IMR-90 (cell line): Measurements from ENCODE around the gene RRP9. TPM values are rescaled to one million over a fixed set of nuclear protein-coding genes. Genes with fewer than 3 reads are reported as not detected.

ENCODE experiments used
- ATAC-seq: fragments of 200-7000 bp; cut with Tn5 transposase; 2 replicates; pipeline ENCODE4 v1.9.1; 2020; ENCODE audit warnings: low read depth, mild to moderate bottlenecking, moderate library complexity
- BruUV-seq: library from RNA; stranded (reverse); fragments of 400-500 nt; replicated peaks from 2 replicates; lab custom pipeline; 2021; lab: Mats Ljungman, UMichigan
- CTCF ChIA-PET: fragments of 300-600 bp; formaldehyde crosslinking; extraction: SDS; loops from one replicate; lab custom pipeline; 2021; ENCODE audit warnings: antibody characterized with exemption; lab: Yijun Ruan, JAX
- POLR2A ChIA-PET: fragments of 300-600 bp; sonication (Branson Sonifier 250); formaldehyde crosslinking; loops from one replicate; lab custom pipeline; 2022; ENCODE audit warnings: antibody characterized with exemption; ENCODE audit not compliant: unreplicated experiment; lab: Charles Lee
- DNase-seq: peaks from one replicate; pipeline ENCODE4 v3.0.0; 2013
- H2AFZ ChIP-seq: replicated peaks from 2 replicates; pipeline ENCODE3; 2013; ENCODE audit warnings: low read length, mild to moderate bottlenecking; ENCODE audit not compliant: poor library complexity
- H2AK5ac ChIP-seq: 2 replicates; pipeline ENCODE4 v1.6.1; 2013; ENCODE audit warnings: low read depth, low read length, inconsistent platforms
- H2AK9ac ChIP-seq: replicated peaks from 2 replicates; pipeline ENCODE3; 2013; ENCODE audit warnings: mild to moderate bottlenecking, low read depth, low read length, moderate library complexity; ENCODE audit not compliant: poor library complexity
- H2BK120ac ChIP-seq: 2 replicates; pipeline ENCODE4 v1.6.1; 2013; ENCODE audit warnings: low read depth, low read length, inconsistent platforms
- H2BK15ac ChIP-seq: 3 replicates; pipeline ENCODE4 v1.6.1; 2013; ENCODE audit warnings: low read depth, low read length, inconsistent platforms
- H2BK20ac ChIP-seq: 2 replicates; pipeline ENCODE4 v1.6.1; 2013; ENCODE audit warnings: low read depth, mild to moderate bottlenecking, inconsistent platforms, low read length, moderate library complexity
- H2BK5ac ChIP-seq: 2 replicates; pipeline ENCODE4 v1.6.1; 2013; ENCODE audit warnings: mild to moderate bottlenecking, low read depth, low read length, inconsistent platforms; ENCODE audit not compliant: poor library complexity, severe bottlenecking
- H3K14ac ChIP-seq: replicated peaks from 2 replicates; pipeline ENCODE4 v1.6.1; 2013; ENCODE audit warnings: low read depth, low read length, inconsistent platforms
- H3K18ac ChIP-seq: 2 replicates; pipeline ENCODE4 v1.6.1; 2013; ENCODE audit warnings: low read depth, low read length, control low read depth
- H3K23ac ChIP-seq: 2 replicates; pipeline ENCODE4 v1.6.1; 2013; ENCODE audit warnings: low read depth, low read length, inconsistent platforms
- H3K27ac ChIP-seq: 2 replicates; pipeline ENCODE4 v1.5.1; 2013; ENCODE audit warnings: mild to moderate bottlenecking, control low read depth, low read length; ENCODE audit not compliant: insufficient read depth
- H3K27me3 ChIP-seq: 2 replicates; pipeline ENCODE4 v1.6.1; 2013; ENCODE audit warnings: low read length; ENCODE audit not compliant: control insufficient read depth, insufficient read depth
- H3K36me3 ChIP-seq: 2 replicates; pipeline ENCODE4 v1.6.1; 2013; ENCODE audit warnings: low read length, mixed read lengths; ENCODE audit not compliant: control insufficient read depth, insufficient read depth
- H3K4ac ChIP-seq: 2 replicates; pipeline ENCODE4 v1.6.1; 2013; ENCODE audit warnings: low read depth, low read length, inconsistent platforms
- H3K4me1 ChIP-seq: 2 replicates; pipeline ENCODE4 v1.6.1; 2013; ENCODE audit warnings: low read length, mixed read lengths; ENCODE audit not compliant: control insufficient read depth, insufficient read depth
- H3K4me2 ChIP-seq: 2 replicates; pipeline ENCODE4 v1.6.1; 2013; ENCODE audit warnings: low read depth, mild to moderate bottlenecking, control low read depth, low read length, moderate library complexity
- H3K4me3 ChIP-seq: 2 replicates; pipeline ENCODE4 v1.5.1; 2013; ENCODE audit warnings: low read depth, mild to moderate bottlenecking, control low read depth, low read length, moderate library complexity; ENCODE audit not compliant: insufficient read depth
- H3K56ac ChIP-seq: 2 replicates; pipeline ENCODE4 v1.6.1; 2013; ENCODE audit warnings: low read length, inconsistent platforms; ENCODE audit not compliant: insufficient read depth; ENCODE audit errors: extremely low read depth
- H3K79me1 ChIP-seq, 2 experiments: 2 replicates each; pipeline ENCODE4 v1.6.1; 2013; ENCODE audit warnings: low read length in 2 of 2, inconsistent platforms in 1 of 2, low read depth in 1 of 2
- H3K9ac ChIP-seq: 2 replicates; pipeline ENCODE4 v1.6.1; 2013; ENCODE audit warnings: low read depth, low read length, control low read depth
- H3K9me1 ChIP-seq: 2 replicates; pipeline ENCODE4 v1.6.1; 2013; ENCODE audit warnings: low read length, inconsistent platforms; ENCODE audit not compliant: insufficient read depth
- H3K9me3 ChIP-seq: 2 replicates; pipeline ENCODE4 v1.6.1; 2013; ENCODE audit warnings: low read length; ENCODE audit not compliant: control insufficient read depth, insufficient read depth
- H4K20me1 ChIP-seq: 2 replicates; pipeline ENCODE4 v1.6.1; 2013; ENCODE audit warnings: low read length, inconsistent platforms; ENCODE audit not compliant: insufficient read depth
- H4K5ac ChIP-seq: 2 replicates; pipeline ENCODE4 v1.6.1; 2013; ENCODE audit warnings: mild to moderate bottlenecking, low read depth, low read length, control low read depth
- H4K8ac ChIP-seq, 2 experiments: 2 replicates each; pipeline ENCODE4 v1.6.1; 2013; ENCODE audit warnings: low read depth in 2 of 2, low read length in 2 of 2, control low read depth in 1 of 2, inconsistent platforms in 1 of 2
- H4K91ac ChIP-seq: 2 replicates; pipeline ENCODE4 v1.6.1; 2013; ENCODE audit warnings: low read depth, low read length, inconsistent platforms; ENCODE audit not compliant: insufficient read depth
- BHLHE40 ChIP-seq: fragments of 150-350 bp; IDR thresholded peaks from 2 replicates; pipeline ENCODE4 v1.6.1; 2016; ENCODE audit warnings: mild to moderate bottlenecking, low read depth, low read length
- CEBPB ChIP-seq: IDR thresholded peaks from 2 replicates; pipeline ENCODE4 v1.6.1; 2012; ENCODE audit warnings: low read depth, low read length, improper control_type of control experiment
- CHD1 ChIP-seq: IDR thresholded peaks from 2 replicates; pipeline ENCODE4 v1.6.1; 2012; ENCODE audit warnings: low read depth, low read length, improper control_type of control experiment
- FOS ChIP-seq: fragments of 150-350 bp; IDR thresholded peaks from 2 replicates; pipeline ENCODE4 v1.6.1; 2016; ENCODE audit warnings: low read depth, low read length
- MAFK ChIP-seq: IDR thresholded peaks from 2 replicates; pipeline ENCODE4 v1.6.1; 2012; ENCODE audit warnings: low read depth, low read length, improper control_type of control experiment
- MAZ ChIP-seq: IDR thresholded peaks from 2 replicates; pipeline ENCODE4 v1.6.1; 2012; ENCODE audit warnings: low read depth, mild to moderate bottlenecking, low read length, improper control_type of control experiment, moderate library complexity, borderline replicate concordance
- MXI1 ChIP-seq: IDR thresholded peaks from 2 replicates; pipeline ENCODE4 v1.6.1; 2012; ENCODE audit warnings: low read depth, mild to moderate bottlenecking, low read length, moderate library complexity, borderline replicate concordance
- NFE2L2 ChIP-seq: fragments of 150-350 bp; IDR thresholded peaks from 2 replicates; pipeline ENCODE4 v1.6.1; 2016; ENCODE audit warnings: low read depth, mild to moderate bottlenecking, low read length
- RAD21 ChIP-seq: IDR thresholded peaks from 2 replicates; pipeline ENCODE4 v1.6.1; 2012; ENCODE audit warnings: low read length, improper control_type of control experiment
- RCOR1 ChIP-seq: IDR thresholded peaks from 2 replicates; pipeline ENCODE4 v1.6.1; 2012; ENCODE audit warnings: mild to moderate bottlenecking, low read length, improper control_type of control experiment; ENCODE audit not compliant: insufficient replicate concordance
- RFX5 ChIP-seq: IDR thresholded peaks from 2 replicates; pipeline ENCODE4 v1.8.0; 2012; ENCODE audit warnings: low read depth, mild to moderate bottlenecking, low read length, moderate library complexity
- SMC3 ChIP-seq: fragments of 150-350 bp; IDR thresholded peaks from 2 replicates; pipeline ENCODE4 v1.6.1; 2016; ENCODE audit warnings: low read depth, mild to moderate bottlenecking, antibody characterized with exemption, low read length, moderate library complexity
- WGBS, 2 experiments: methylation state at CpG; one replicate each; pipeline versions ENCODE4 v1.1.5 to v1.1.7; 2013; ENCODE audit warnings: missing lambda C conversion rate in 2 of 2; ENCODE audit not compliant: insufficient read length in 1 of 2; ENCODE audit errors: extremely low coverage in 2 of 2; 5-methylcytosine and 5-hydroxymethylcytosine counted together
- dilution Hi-C: fragments of 300-500 bp; cut with HindIII; formaldehyde crosslinking; loops from one replicate; pipeline ENCODE4 v1.14.3; 2018; ENCODE audit warnings: low sequenced_read_pairs; ENCODE audit not compliant: unreplicated experiment
- in situ Hi-C: fragments of 300-500 bp; cut with MboI; formaldehyde crosslinking; loops from 3 replicates; pipeline ENCODE4 v1.14.3; 2019; ENCODE audit warnings: low sequenced_read_pairs, inconsistent platforms, mixed read lengths
- intact Hi-C: fragments of 100-400 bp; cut with micrococcal nuclease; formaldehyde crosslinking; loops from 2 replicates; pipeline ENCODE4 v1.10.0; 2022
- polyA plus RNA-seq, 3 experiments: library from polyadenylated mRNA; depleted of rRNA; stranded (reverse); fragments of >200 nt; gene quantifications; 2 replicates each; pipeline ENCODE4 v1.2.3, GENCODE V29; 2012; ENCODE audit warnings: low replicate concordance in 1 of 3
- total RNA-seq: library from RNA; depleted of rRNA; stranded (reverse); fragments of >200 nt; gene quantifications from 2 replicates; pipeline ENCODE4 v1.2.3, GENCODE V29; 2012
- TF ChIP-seq, protein P1 (sequence below): conservative IDR thresholded peaks from 2 replicates; pipeline ENCODE4 v1.5.1; 2012; ENCODE audit warnings: mild to moderate bottlenecking, low read depth, low read length, improper control_type of control experiment
- TF ChIP-seq, protein P2 (sequence below): fragments of 150-350 bp; IDR thresholded peaks from 2 replicates; pipeline ENCODE4 v1.6.1; 2017; ENCODE audit warnings: mild to moderate bottlenecking, antibody characterized with exemption, low read length, low read depth

RRP9 gene
- total and polyA plus RNA-seq, 2 of the 4 experiments (the other 2 are of a cell fraction), result 30.9 to 39.8 TPM

DNA sequence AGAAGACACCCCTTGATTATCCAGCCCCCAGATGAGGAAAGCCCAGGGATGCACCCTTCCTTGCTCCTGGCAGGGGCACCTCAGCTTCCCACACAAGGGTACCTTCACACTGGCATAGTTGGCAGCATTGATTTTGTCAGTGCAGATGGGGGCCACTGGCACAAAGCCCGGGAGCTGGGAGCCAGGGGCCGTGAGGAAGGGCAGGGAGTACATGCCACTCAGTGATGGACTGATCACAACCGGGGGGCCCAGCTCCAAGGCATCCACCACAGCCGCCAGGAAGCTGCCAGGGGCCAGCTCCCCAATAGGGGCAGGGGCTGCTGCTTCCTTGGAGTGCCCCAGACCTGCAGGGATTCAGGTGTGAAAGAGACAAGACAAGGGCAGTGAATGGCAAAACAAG is 28.1 kb upstream of the RRP9 start:
- Histone ChIP-seq H4K8ac (no peak overlapping the region), H2BK120ac (no peak overlapping the region), H3K56ac (no peak overlapping the region), H3K9ac (no peak overlapping the region), H3K4ac (no peak overlapping the region), H2AK9ac (no peak overlapping the region), H2AFZ (no peak overlapping the region), H2AK5ac (no peak overlapping the region), H2BK15ac (no peak overlapping the region), H3K9me3 (no peaks in the 10 kb centered on the region), H2BK5ac (no peak overlapping the region), H3K14ac (no peak overlapping the region), H3K9me1 (peaks cover 22% of the 10 kb centered on the region), H3K4me2 (no peak overlapping the region), H3K4me3 (no peak overlapping the region), H4K91ac (no peak overlapping the region), H3K27me3 (no peaks in the 10 kb centered on the region), H3K36me3 (no peaks in the 10 kb centered on the region; the same call in 1 of the 2 replicates), H4K20me1 (no peaks in the 10 kb centered on the region; the same call in 1 of the 2 replicates), H3K27ac (no peak overlapping the region), H3K4me1 (peaks cover 29% of the 10 kb centered on the region), H3K18ac (no peak overlapping the region), H3K79me1 (peaks cover 34 to 62% of the 10 kb centered on the region in 2 experiments), H3K23ac (no peak overlapping the region), H4K5ac (no peak overlapping the region), H2BK20ac (no peak overlapping the region)
- intact Hi-C loops, result no loop called here
- TF ChIP-seq FOS (no peak), RCOR1 (no peak), MXI1 (no peak), RAD21 (no peak), NFE2L2 (no peak), CHD1 (no peak), BHLHE40 (no peak), MAFK (no peak), SMC3 (no peak), RFX5 (no peak), CEBPB (no peak), MAZ (no peak)
- TF ChIP-seq, protein P1, sequence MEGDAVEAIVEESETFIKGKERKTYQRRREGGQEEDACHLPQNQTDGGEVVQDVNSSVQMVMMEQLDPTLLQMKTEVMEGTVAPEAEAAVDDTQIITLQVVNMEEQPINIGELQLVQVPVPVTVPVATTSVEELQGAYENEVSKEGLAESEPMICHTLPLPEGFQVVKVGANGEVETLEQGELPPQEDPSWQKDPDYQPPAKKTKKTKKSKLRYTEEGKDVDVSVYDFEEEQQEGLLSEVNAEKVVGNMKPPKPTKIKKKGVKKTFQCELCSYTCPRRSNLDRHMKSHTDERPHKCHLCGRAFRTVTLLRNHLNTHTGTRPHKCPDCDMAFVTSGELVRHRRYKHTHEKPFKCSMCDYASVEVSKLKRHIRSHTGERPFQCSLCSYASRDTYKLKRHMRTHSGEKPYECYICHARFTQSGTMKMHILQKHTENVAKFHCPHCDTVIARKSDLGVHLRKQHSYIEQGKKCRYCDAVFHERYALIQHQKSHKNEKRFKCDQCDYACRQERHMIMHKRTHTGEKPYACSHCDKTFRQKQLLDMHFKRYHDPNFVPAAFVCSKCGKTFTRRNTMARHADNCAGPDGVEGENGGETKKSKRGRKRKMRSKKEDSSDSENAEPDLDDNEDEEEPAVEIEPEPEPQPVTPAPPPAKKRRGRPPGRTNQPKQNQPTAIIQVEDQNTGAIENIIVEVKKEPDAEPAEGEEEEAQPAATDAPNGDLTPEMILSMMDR, result no peak
- TF ChIP-seq, protein P2, sequence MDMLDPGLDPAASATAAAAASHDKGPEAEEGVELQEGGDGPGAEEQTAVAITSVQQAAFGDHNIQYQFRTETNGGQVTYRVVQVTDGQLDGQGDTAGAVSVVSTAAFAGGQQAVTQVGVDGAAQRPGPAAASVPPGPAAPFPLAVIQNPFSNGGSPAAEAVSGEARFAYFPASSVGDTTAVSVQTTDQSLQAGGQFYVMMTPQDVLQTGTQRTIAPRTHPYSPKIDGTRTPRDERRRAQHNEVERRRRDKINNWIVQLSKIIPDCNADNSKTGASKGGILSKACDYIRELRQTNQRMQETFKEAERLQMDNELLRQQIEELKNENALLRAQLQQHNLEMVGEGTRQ, result no peak
- ChIA-PET POLR2A (no interaction called here), CTCF (no interaction called here)
- DNase-seq (no peak), ATAC-seq (no peak)
- 73% methylated on average over 3 of the region's 4 CpGs; no CpG with 5 or more reads in 1 of the 2 experiments for WGBS, 2 experiments
- in situ Hi-C loops, result loop anchor here (25.0 kb wide), 1 partner anchor 1633 kb away; the partner anchor contains the start of genes RASSF1, TUSC2 and ZMYND10
- dilution Hi-C loops, result no loop called here
- no TSS peak for BruUV-seq
